Measurements from ENCODE around the gene SAMD11. TPM values are rescaled to one million over a fixed set of nuclear protein-coding genes. Genes with fewer than 3 reads are reported as not detected.

SAMD11 gene
- total RNA-seq, 1 donor from 2014 or later: not detected

- intact Hi-C loops (cut with micrococcal nuclease): loop anchor here (10.0 kb wide), 1 partner anchor 54 kb away; the partner anchor contains the start of gene ISG15
These were observed 37.5 kb downstream of the SAMD11 start for GRCh38 chr1:961132-961669.

- intact Hi-C loops (cut with micrococcal nuclease): loop anchor here (10.0 kb wide), 1 partner anchor 52 kb away; the partner anchor contains the start of gene ISG15
These were observed 38.9 kb downstream of the SAMD11 start for GRCh38 chr1:962381-963300.

GRCh38 chr1:963301-963651 is 39.6 kb downstream of the SAMD11 start:
- intact Hi-C loops (cut with micrococcal nuclease): loop anchor here (10.0 kb wide), 1 partner anchor 52 kb away; the partner anchor contains the start of gene ISG15

GRCh38 chr1:963746-964525 is 40.2 kb downstream of the SAMD11 start:
- intact Hi-C loops (cut with micrococcal nuclease): loop anchor here (10.0 kb wide), 1 partner anchor 51 kb away; the partner anchor contains the start of gene ISG15

GRCh38 chr1:964691-965525 is 41.2 kb downstream of the SAMD11 start:
- intact Hi-C loops (cut with micrococcal nuclease): loop anchor here (10.0 kb wide), 1 partner anchor 50 kb away; the partner anchor contains the start of gene ISG15

- intact Hi-C loops (cut with micrococcal nuclease): loop anchor here (10.0 kb wide), 1 partner anchor 49 kb away; the partner anchor contains the start of gene ISG15
These were observed 41.9 kb downstream of the SAMD11 start for GRCh38 chr1:965526-966134.

GRCh38 chr1:966135-966703 is 42.5 kb downstream of the SAMD11 start, which contains the start of gene PLEKHN1:
PLEKHN1 (plus strand) TSS chr1:966482; CDS start chr1:966532, 50 bp downstream.
- intact Hi-C loops (cut with micrococcal nuclease): loop anchor here (10.0 kb wide), 1 partner anchor 49 kb away; the partner anchor contains the start of gene ISG15

GRCh38 chr1:966704-967300 is 43.1 kb downstream of the SAMD11 start:
- intact Hi-C loops (cut with micrococcal nuclease): loop anchor here (1.0 to 10.0 kb wide), 2 partner anchors 8 to 48 kb away; partner anchors contain the start of genes ISG15 and NOC2L

- intact Hi-C loops (cut with micrococcal nuclease): loop anchor here (1.0 to 10.0 kb wide), 2 partner anchors 8 to 47 kb away; partner anchors contain the start of genes ISG15 and NOC2L
These were observed 44.0 kb downstream of the SAMD11 start for GRCh38 chr1:967466-968343.

- intact Hi-C loops (cut with micrococcal nuclease): loop anchor here (10.0 kb wide), 1 partner anchor 45 kb away; the partner anchor contains the start of gene ISG15
These were observed 45.6 kb downstream of the SAMD11 start for GRCh38 chr1:969260-969855.

- intact Hi-C loops (cut with micrococcal nuclease): no loop called here
These were observed 46.7 kb downstream of the SAMD11 start for GRCh38 chr1:970242-970972.

- intact Hi-C loops (cut with micrococcal nuclease): no loop called here
These were observed 47.4 kb downstream of the SAMD11 start for GRCh38 chr1:970973-971730.

GRCh38 chr1:971751-972506 is 48.2 kb downstream of the SAMD11 start:
- intact Hi-C loops (cut with micrococcal nuclease): no loop called here

GRCh38 chr1:972726-973458 is 49.2 kb downstream of the SAMD11 start:
- intact Hi-C loops (cut with micrococcal nuclease): no loop called here

All from T-helper 1 cell treated with Interleukin-12 subunit alpha and Interleukin-12 subunit beta and Interleukin-4 antibody, amounts not matched to agents 30 ng/mL and 1 ng/mL, for 36 hours (primary cell).